Activated T-cell treated with anti-CD3 and anti-CD28 coated beads, Interleukin-2, amount 50 U/mL, for 48 hours (primary cell): Measurements from ENCODE around the gene MEPCE.
A peak's percentile ranks its signal among the peaks of the same experiment; 100 is the strongest.

Experiments used
- DNase-seq, 2 experiments: peaks; one replicate each; pipeline ENCODE4 v3.0.0-alpha.2; 2020

MEPCE gene

DNA sequence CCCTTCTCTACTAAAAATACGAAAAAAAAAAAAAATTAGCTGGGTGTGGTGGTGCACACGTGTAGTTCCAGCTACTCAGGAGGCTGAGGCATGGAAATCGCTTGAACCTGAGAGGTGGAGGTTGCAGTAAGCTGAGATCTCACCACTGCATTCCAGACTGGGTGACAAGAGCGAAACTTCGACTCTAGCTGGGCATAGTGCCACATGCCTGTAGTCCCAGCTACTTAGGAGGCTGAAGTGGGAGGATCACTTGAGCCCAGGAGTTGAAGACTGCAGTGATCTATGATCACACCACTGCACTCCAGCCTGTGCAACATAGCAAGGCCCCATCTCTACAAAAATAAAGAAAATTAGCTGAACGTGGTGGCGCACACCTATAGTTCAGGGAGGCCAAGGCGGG lies 35.7 kb downstream of the MEPCE start:
- no peak for DNase-seq

DNA sequence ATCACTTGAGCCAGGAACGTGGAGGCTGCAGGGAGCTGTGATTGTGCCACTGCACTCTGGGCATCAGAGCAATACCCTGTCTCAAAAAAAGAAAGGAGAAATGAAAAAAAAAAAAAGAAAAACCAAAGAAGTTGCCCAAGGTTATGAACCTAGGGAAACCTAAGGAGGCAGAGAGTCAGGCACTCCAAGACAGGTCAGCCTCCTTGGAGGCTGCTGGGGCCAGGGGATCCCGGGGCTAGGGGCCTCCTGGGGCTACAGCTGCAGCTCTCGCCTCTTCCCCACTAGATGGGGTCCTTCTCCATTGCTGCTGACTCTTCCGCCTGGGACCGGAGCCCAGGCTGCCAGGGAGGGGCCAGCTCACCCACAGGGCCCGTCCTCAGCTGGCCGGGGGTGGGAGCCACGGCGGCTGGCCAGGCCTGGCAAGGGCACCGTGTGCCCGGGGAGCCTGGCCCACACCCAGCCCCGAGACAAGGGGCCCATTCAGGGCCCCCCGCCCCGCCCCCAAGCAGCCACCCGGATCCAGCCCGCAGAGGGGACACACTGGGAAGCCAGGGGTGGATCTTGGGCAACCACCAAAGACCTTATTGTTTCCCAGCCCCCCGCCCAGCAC lies 36.2 kb downstream of the MEPCE start:
- DNase-seq: no peak

DNA sequence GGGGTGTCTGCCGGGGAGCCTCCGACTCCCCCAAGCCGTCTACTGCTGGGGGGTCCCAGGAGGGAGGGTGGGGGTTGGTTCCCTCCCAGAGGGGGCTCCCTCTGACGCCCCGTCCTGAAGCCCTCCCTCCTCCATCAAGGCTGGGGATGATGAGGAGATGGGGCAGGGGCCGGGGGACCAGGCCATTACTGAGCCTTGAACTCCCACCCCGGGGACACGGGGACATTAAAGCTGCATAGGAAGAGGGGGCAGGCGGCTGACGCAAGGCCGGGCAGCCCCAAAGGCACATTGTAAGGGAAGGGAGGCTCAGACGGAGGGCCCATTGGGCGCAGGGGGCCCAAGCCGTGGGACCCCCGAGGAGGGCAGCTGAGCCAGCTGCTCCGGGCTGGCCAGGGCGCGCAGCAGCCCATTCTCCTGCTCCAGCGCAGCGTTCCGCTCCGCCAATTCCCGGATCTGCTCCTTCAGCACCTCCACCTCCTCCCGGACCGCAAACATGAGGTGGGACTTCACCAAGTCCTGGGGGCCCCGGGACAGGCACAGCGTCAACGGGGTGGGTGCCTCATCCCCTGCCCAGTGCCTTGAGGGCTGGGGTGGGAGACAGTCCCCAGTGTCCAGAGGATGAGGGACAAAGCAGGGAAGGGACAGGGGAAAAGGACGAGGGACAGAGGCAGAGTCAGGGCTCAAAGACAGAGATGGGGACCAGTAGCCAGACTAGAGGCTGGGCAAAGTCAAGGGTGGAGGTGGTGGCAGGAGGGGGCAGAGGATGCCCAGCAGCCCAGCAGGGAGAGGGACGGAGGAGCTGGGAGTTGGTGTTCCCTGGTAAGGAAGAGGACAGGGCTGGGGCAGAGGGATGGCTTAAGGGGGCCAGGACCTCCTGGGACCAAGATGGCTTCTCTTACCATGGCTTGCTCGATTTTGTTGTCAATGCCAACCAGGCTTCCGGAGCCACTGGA lies 37.3 kb downstream of the MEPCE start:
- DNase-seq: no peak

DNA sequence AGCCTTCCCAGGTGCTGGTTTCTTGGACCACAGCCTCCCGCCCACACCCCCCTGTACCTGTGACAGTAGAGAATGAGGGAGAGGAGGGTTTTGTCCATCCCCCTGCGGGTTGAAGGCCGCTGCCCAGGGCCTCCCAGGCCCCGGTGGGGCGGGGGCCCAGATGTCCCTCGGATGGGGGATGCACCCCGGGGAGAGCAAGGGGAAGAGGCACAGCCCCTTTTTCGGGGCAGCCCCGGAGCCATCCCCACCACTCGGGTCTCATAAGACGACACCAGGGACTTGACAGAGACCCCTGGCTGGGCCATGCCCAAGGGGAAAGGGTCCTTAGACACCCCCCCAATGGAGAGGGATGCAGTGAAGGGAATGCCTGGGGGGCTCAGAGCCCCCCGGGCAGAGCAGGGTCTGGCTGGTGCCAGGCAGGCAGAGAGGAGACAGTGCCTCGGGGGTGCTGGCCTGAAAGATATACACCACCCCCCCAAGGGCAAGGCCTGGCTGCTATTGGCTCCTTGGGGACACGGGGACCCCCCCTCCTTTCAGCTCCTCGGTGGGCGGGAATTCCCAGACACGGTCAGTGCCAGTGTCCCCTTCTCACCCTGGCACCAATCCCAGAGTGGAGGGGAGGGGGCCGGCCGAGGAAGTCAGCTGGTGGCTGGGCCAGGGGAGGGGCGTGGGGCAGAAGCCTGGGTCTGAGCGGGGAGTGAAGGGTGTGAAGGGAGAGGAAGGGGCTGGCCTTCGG lies 38.2 kb downstream of the MEPCE start:
- DNase-seq: no peak

DNA sequence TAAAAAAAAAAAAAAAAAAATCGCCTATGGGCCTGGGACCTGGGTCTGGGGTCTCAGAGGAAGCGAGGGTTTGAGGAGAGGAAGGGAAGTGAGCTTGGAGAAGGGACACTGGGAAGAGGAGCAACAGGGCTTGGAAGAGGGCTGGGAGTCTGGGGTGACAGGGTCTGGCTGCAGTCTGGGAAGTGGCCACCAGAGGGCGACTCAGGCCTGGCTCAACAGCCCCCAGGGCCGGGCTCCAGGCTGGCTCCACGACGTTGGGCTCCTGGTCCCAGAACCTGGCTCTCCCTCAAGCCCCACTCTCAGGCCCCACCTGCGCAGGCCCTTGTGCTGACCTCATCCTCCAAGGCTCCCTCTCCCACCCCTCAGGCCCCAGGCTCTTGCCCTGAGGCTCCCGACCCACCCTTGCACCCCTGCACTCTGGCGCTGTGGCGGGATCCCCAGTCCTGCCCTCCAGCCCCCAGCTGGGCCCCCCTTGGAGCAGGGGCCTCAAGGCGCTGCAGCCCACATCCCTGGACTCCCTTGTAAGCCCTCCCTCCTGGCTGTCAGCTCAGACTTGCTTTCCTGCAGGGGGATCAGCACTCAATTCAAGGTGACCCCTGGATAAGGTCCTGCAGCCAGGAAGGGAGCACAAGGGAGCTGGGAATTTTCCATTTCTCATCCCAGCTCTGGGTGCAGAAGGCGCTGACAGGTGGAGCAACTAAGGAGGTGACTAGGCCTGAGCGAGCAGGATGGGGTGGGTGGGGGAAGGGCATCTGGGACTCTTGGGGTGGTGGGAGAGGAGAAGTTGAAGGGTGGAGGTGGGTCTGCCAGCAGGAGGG lies 39.8 kb downstream of the MEPCE start:
- peak; percentile 84 to 90 for DNase-seq

DNA sequence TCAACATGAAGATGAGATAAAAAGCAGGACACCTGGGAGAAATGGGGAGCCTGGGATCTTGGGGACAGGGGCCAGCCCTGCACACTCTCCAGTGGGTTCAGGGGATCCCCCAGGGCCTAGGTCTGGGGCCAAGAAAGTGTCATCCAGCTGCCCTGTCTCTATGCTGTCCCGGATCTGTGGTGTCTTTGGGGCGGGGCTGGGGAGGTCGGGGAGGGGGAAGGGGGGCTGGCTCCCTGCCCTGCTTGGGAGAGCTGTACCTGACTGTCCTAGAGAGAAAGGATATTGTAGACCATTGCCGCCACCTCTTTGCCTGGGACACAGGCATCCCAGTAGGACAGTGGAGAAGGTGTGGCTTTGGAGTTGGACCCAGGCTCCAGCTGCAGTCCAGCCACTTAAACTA lies 41.4 kb downstream of the MEPCE start:
- DNase-seq: no peak

DNA sequence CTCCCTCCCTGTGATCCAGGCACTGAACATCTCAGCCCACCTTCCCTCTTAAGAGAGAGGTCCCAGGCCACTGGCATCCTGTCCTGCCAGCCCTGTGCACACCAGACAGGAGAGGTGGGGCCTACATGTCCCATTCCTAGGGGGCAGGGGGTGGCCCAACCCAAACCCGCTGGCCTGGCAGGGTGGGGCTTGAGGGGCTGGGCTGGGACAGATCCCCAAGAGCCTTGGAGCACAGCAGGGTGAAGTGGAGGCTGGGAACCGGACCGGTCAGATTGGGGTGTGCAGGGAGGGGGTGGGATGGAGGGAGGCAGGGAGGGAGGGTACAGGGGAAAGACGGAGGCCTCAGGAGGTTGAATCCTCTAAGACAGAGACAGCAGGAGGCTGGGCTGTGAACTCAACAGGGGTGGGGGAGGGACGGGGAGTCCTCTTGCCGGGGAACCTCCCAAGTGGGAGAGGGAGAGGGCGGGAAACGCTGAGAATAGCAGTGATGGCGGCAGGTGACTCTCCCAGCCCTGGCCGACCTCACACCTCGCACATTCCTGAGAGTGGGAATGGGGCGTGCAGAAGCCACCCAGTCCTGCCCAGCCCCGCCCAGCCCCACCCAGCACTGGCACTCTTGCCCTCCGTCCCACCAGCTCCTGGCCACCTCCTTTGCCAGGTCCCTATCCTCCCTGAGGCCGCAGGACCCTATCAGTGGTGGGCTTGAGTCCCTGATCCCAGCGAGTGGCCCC lies 42.7 kb downstream of the MEPCE start:
- no peak for DNase-seq

DNA sequence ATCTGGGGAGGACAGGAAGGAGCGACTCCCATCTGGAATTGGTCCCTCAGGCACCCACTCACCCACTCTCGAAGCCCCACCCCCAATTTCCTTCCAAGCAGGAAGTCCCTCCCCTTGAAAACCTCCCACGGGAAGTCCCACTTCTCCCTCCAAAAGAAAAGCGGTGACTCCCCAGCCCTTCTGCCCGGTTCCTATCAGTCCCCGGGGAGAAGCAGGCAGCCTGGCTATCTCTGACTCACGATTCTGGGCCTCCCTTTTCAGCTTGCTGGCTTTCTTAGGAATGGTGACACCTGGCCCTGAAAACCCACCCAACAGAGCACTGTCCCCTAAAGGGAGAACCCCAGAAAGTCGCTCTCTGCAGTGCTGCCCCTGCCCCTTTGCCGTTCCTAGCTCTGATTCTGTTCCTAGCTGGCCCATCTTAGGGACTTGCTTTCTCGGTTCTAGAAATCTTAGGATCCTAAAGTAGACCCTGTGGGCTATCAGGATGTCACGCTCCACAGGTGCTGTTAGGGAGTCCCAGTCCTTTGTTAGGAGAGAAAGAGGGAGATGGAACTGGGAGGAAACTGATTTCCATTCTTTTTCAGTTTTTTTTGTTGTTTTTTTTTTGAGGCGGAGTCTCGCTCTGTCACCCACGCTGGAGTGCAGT lies 43.3 kb downstream of the MEPCE start:
- no peak for DNase-seq

DNA sequence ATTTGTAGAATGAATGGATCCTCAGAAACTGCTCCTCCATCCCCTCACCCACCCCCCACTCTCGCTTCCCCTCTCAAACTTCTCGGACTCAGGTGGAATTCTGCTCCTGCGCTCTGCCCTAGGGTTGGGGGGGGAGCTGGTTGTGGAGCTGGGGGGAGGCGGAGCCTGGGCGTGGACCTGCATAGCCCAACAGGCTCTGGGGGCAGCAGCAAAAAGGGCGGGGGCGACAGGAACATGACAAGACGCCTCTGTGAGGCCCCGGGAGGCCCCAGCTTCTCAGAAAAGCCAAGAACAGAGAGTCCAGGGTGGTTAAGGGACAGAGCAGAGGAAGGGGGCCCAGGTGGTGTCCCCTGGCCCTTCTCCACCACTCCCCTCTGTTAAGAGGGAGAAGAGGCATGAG lies 45.9 kb downstream of the MEPCE start:
- DNase-seq: peak; percentile 44 to 47

DNA sequence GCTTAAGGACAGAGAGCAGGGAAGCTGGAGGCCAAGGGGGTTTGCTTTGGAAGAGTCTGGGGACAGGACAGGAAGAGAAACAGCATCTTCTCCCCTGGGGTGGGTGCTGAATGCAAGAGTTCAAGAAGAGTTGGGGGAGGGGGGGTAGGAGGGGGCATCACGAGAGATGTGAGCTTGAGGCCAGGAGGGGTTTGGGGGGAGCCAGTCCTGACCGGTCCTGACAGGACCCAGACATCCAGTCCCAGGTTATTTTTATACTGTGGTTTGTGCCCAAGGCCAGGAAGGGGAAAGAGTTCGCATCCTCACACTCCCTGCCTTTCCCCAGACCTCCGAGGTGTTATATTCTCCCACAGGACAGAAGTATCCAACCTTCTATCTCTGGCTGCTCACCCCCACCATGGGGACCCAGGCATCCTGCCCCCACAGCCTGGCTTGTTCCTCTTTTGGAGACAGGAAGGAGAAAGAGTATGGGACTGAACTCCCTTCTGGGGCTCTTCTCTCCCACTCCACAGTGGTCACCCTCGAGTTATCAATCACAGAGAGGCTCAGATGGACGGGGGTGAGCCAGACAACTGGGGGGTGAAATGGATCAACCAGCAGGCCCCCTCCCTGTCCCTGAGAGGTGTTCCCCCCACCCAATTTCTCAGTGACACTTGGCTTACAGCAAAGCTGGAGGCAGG lies 46.6 kb downstream of the MEPCE start:
- DNase-seq: no peak

DNA sequence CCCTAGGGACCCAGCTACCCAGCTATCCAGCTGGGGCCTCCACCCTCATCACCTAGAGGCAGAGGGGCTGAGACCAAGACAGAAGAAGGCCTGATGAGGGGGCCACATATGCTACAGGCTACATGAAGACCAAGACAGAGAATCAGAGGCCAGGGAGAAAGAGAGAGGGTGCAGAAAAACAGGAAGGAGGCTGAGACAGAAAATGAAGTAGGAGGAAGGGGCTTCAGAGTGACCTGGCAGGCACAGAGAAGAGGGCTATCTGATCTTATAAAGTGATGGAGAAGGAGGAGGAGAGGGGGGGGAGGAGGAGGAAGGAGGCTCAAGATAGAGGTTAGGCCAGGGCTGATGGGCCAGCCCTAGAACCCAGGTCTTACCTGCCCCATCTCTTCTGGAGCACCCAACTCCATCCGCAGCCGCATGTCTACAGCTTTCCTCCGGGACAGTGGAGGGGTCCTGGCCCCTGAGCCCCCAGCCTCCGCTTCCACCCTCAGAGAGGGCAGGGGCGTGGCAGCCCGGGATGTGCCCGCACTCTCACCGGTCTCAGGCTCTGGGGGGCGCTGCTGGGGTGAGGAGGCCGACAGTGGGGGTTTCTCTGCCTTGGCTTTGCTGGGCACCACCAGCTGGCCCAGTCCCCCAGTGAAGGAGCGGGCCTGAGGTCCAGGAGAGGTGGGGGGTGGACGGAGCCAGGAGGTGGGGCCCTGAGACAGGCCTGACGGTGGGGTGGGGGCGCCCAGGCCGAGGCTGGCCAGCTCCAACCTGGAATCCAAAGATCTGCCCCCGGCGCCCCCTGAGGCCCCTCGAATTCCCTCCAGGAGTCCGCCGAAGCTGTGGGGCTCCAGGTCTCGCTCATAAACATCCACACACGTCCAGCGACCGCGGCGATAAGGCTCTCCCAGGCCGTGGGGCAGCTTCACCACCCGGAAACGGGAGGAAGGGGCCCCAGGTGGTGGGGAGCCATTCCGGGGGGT lies 47.6 kb downstream of the MEPCE start:
- peak; percentile 75 to 77 for DNase-seq

DNA sequence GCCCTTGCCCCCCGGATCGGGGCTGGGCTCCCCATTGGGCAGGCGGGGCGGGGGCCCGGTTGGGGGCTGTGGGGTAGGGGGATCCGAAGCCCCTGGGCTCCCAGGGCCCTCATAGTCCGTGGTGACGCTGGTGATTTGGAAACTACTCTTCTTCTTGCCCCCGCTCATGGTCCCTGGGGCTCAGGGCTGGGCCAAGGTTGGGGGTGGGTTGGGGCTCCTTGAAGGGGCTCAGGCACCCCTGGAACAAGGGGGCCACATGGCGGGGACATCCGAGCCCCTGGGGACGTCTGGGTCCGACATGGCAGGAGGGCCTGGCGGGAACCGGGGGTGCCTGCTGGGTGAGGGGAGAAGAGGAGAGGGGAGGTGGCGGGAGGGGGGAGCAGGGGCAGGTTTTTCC lies 48.2 kb downstream of the MEPCE start:
- DNase-seq: no peak

DNA sequence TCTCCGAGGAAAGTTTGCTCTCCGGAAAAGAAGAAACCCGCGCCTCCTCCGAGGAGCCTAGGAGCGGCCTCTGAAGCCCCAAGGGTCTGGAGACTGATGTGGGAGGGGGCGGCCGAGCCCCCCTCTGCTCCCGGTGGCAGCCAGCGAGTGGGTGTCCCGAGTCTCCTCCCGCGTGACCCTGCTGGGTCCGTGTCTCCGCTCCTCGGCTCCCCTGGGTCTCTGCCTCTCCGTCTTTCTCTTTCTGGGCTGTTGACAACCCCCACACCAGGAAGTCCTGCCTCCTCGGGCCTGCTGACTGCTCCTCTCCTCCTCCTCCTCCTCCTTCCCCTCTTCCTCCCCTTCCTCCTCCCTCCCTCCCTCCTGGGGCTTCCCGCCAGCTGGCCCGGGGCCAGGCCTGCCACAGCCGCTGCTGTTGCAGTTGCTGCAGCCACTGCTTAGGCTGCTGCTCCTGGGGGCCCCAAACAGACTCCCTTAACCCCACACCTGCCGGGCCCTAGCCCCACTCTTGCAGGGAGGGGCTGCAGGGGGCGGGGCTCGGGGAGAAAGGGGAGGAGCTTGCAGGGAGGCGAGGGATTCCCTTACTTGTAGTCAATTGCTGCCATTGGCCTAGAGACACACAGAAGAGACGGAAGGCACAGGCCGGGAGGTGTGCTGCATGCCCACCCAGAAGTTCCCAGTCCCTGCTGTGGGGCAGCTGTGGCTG lies 49.5 kb downstream of the MEPCE start, which contains the start of gene TSC22D4:
Gene TSC22D4, minus strand, starts transcription at position 257 of the 703 bp plus-strand sequence. CDS start 1,176 bp downstream, outside the sequence.
- peak; percentile 96 to 97 for DNase-seq

DNA sequence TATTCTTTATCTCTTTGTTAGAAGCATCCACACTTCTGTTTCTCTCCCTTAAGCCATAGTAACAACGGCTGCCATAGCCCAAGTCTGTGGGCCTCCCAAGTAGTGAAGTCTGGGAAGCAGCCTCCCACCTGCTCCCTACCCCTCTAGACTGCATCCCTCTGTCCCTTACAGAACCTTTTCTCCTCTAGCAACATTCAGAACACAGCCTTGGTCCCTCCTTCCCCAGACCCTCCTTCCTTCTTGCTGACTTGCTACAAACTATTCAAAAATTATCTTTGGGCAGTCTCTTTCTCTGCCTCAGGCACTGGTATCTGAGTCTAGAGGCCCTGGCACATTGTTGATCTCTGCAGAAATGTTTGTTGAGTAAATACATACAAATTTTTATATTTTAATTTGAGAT lies 51.8 kb downstream of the MEPCE start:
- DNase-seq: no peak

DNA sequence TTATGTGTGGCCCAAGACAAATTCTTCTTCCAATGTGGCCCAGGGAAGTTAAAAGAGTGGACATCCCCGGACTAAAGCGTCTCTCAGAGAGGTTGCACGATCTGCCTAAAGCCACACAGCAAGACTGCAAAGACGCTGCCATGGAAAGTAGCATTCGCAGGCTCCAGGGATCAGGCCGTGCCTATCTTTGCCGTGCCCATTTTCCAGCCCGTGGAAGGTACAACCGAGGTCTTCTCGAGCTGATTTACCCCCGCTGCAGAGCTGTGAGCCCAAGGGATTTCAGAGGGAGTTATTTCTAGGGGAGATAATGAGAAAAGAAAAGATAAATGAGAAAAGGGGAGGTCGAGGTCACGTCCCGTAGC lies 53.1 kb downstream of the MEPCE start:
- no peak for DNase-seq

DNA sequence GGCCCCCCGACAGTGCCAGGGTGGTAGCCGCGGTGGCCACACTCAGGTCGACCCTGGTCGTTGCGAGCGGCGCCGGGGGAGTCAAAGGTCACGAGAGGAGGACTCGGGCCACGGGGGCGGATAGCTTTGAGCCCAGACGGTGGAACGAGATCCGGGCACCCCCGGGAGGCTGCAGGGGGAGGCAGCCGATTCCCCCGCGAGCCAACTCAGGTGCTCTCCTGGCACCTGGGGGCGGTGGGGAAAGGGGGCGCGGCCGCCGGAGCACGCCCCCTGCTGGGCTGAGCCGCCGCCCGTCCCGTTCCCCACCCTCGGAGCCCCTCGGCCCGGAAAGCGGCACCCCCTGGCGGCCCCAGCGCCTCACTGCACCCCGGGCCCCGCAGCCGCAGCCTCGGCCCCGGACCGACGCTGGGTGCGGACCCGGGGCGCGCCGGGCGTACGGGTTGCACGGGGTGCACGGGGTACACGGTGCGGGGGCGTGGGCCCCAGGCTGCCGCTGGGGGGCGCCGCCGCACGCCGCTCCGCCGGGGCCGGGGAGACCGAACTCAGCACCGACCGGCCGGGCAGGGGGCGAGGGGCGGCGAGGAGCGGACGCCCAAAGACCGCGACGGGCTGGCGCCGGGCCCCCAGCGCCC lies 53.6 kb downstream of the MEPCE start:
- peak; percentile 91 to 93 for DNase-seq
